A549 treated with ZK216348 at 1 μM for 4 hours (cell line): Measurements from ENCODE around the gene UBA52. TPM values are rescaled to one million over a fixed set of nuclear protein-coding genes. Genes with fewer than 3 reads are reported as not detected.

Experiments
- total RNA-seq: library from RNA; stranded (reverse); fragments of 200-300 nt; extraction: Qiagen RNA extraction; gene quantifications from 5 replicates; pipeline ENCODE4 v1.2.3, GENCODE V29; 2022; ENCODE audit warnings: low read depth

UBA52 gene
- 1,053 to 1,266 TPM (median 1,114 TPM) in 5 replicates for total RNA-seq

GRCh38 chr19:18571564-18572344, at the start of gene UBA52:
TSS of gene UBA52 (plus strand) at chr19:18571857. CDS start at chr19:18573301, 1,444 bp downstream.

GRCh38 chr19:18542941-18543813, 28.5 kb upstream of the UBA52 start, which contains the start of gene FKBP8:
TSS of gene FKBP8 (minus strand) at chr19:18543573. CDS start at chr19:18541970, 1,603 bp downstream.

DNA sequence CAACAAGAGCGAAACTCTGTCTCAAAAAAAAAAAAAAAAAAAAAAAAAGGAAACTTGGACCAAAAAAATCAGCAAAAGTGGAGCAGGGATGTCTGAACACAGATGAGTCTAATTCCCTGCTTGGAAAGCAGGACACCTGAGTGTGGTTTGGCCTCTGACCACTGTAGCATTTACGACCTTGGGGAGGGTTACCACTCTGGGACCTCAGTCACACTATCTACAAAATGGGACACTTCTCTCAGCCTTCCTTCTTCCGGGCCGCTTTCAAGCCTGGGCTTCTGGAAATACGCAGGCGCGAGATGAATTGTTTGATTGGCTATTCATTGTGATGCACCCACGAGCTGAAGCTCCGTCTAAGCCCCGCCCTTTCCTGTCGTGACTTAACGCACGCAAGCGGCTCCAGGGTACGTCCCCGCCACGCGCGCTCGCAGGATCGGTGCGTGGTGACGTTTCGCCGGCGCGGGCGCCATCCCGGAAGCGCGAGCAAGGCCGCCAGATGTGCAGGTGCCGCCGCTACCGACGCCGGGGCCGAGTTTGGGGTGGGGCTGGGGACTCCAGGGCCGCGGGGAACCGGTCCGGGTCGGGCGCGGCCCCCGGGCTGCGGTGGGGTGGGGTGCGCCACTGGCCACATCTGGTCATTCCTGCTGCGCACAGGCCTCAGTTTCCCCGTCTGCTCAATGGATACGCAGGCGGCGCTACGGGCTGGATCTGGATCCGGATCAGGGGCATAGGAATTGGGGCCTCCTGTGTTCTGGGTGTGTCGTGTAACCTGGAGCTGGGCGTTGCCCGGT, 14.1 kb upstream of the UBA52 start, which contains the start of gene KXD1:
KXD1 (plus strand) TSS at position 460 of the 791 bp plus-strand sequence. CDS start 4,187 bp downstream, outside the sequence.

DNA sequence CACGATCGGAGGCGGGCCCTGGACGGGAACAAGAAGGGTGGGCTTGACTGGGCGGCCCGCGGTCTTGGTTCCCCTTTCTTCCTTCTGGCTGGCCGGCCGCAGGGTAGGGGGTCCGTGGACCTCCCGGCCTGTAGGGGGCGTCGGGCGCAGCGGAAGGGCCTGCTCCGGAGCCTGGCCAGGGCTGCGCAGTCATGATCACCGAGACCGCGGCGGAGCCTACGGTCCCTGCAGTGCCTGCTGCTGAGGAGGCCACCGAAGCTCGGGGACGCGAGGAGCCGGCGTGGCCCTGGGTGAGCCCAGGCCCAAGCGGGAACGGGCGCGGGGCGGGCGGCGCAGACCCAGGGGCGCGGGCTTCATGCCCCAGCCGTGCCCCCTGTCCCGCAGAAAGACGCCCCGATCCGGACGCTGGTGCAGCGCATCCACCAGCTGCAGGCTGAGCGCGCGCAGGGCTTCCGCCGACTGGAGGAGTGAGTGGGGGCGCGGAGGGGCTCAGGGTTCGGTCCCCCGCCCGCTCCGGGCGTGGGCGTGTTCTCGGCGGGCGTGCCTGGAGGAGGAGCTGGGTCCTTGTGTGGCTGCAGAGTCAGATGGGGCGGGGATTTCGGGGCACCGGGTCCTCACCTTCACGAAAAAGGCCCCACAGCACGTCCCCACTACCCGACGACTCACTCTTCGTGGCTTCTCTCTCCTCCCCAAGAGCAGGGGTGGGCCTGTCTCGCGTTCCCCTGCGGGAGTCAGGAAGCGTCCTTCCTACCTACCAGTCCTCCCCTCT, 17.1 kb downstream of the UBA52 start, which contains the start of gene REX1BD:
REX1BD (plus strand) TSS at position 188 of the 769 bp plus-strand sequence; CDS start at position 192, 4 bp downstream.

GRCh38 chr19:18606281-18607225, 34.9 kb downstream of the UBA52 start, which contains the start of gene CRLF1:
TSS of gene CRLF1 (minus strand) at chr19:18606799. CDS start at chr19:18606656, 143 bp downstream.

DNA sequence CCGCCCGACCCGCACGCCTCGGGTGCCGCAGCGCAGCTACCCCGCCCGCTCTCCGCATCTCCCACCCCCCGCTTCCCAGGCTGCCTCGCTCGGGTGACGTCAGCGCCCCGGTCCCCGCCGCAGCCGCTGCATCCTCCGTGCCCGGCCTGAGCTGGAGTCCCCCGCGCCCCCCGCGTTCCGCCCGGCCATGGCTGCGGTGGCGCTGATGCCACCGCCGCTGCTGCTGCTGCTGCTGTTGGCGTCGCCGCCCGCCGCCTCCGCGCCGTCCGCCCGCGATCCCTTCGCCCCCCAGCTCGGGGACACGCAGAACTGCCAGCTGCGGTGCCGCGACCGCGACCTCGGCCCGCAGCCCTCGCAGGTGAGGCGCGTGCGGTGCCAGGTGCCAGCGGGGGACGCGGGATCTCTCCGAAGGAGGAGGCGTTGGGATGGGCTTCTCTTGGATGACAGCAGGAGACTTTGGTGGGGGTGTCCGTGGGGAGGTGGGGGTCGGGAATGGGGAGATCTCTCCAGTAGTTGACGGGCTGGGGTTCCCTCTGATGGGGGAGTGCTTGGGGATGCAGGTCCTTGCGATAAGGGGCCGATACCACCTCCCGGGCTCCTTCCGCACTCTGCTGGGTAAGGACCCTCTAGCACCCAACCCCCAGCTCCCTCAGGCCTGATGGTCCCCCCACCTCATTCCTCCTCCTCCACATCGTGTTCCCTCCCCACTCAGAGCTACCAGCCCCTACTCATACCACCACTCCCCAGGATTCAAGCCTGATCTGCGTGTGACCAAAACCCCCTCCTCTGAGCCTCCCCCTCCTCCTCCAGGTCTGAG, 41.3 kb downstream of the UBA52 start, which contains the start of gene TMEM59L:
TMEM59L (plus strand) TSS at position 99 of the 817 bp plus-strand sequence; CDS start at position 188, 89 bp downstream.

Other genes with a start within 250 kb of the UBA52 start
- gene LSM4, start 248.8 kb upstream of the UBA52 start, total RNA-seq = 200 to 249 TPM (median 235 TPM) in 5 replicates
- gene PGPEP1, start 231.3 kb upstream of the UBA52 start, total RNA-seq = 1.6 to 3.2 TPM (median 2.6 TPM) in 5 replicates
- gene GDF15, start 185.7 kb upstream of the UBA52 start, total RNA-seq = 15.2 to 41.1 TPM (median 30.8 TPM) in 5 replicates
- not detected in 5 replicates for gene LRRC25, start 174.2 kb upstream of the UBA52 start, total RNA-seq
- 30.2 to 51.6 TPM (median 49.6 TPM) in 5 replicates for gene SSBP4, start 152.5 kb upstream of the UBA52 start, total RNA-seq
- gene ISYNA1, start 133.7 kb upstream of the UBA52 start, total RNA-seq = 28.6 to 46.9 TPM (median 39.3 TPM) in 5 replicates
- 3.7 to 6.5 TPM (median 5.4 TPM) in 5 replicates for gene ELL, start 49.8 kb upstream of the UBA52 start, total RNA-seq
- 85.4 to 164 TPM (median 152 TPM) in 5 replicates for gene FKBP8, start 28.3 kb upstream of the UBA52 start, total RNA-seq
- 74.1 to 108 TPM (median 102 TPM) in 5 replicates for gene KXD1, start 14.0 kb upstream of the UBA52 start, total RNA-seq
- gene REX1BD, start 16.9 kb downstream of the UBA52 start, total RNA-seq = 31.0 to 64.3 TPM (median 56.1 TPM) in 5 replicates
- gene CRLF1, start 34.9 kb downstream of the UBA52 start, total RNA-seq = 2.6 to 5.8 TPM (median 3.3 TPM) in 5 replicates
- 5.8 to 6.2 TPM (median 6.0 TPM) in 5 replicates for gene TMEM59L, start 41.0 kb downstream of the UBA52 start, total RNA-seq
- gene KLHL26, start 65.2 kb downstream of the UBA52 start, total RNA-seq = 1.7 to 5.3 TPM (median 3.4 TPM) in 5 replicates
- 2.5 to 5.8 TPM (median 4.7 TPM) in 5 replicates for gene CRTC1, start 111.8 kb downstream of the UBA52 start, total RNA-seq
- 0.09 to 0.15 TPM (median 0.12 TPM) in 4 of 5 replicates, not detected in the other for gene COMP, start 219.4 kb downstream of the UBA52 start, total RNA-seq